Fibroblast of pulmonary artery (primary cell): ENCODE data around the gene FBXW2.

Experiments
- DNase-seq: peaks from one replicate; pipeline ENCODE4 v3.0.0-alpha.2; 2010; ENCODE audit warnings: low read depth
- H3K4me3 ChIP-seq: replicated peaks from 2 replicates; pipeline ENCODE4 v1.5.1; 2011; ENCODE audit warnings: low read depth, mild to moderate bottlenecking, control low read depth, low read length, moderate library complexity
- CTCF ChIP-seq: IDR thresholded peaks from 2 replicates; pipeline ENCODE4 v1.5.1; 2011; ENCODE audit warnings: mild to moderate bottlenecking, control low read depth, low read length, inconsistent platforms; ENCODE audit errors: missing control alignments

The FBXW2 gene

GRCh38 chr9:120740132-120740531 is 53.1 kb downstream of the FBXW2 start:
- DNase-seq = peak; percentile 57
- TF ChIP-seq CTCF = no peak
- no peak overlapping the region for H3K4me3 ChIP-seq

- no peak for TF ChIP-seq CTCF
Measured at GRCh38 chr9:120737416-120738165, 55.6 kb downstream of the FBXW2 start.

GRCh38 chr9:120736881-120737280 is 56.3 kb downstream of the FBXW2 start:
- no peak overlapping the region for H3K4me3 ChIP-seq
- no peak for TF ChIP-seq CTCF
- no peak for DNase-seq

More at GRCh38 chr9:120737416-120738165, 55.6 kb downstream of the FBXW2 start:
- no peak overlapping the region for H3K4me3 ChIP-seq
- no peak for DNase-seq

- DNase-seq = peak; percentile 90
- no peak for TF ChIP-seq CTCF
- H3K4me3 ChIP-seq = no peak overlapping the region
Measured at GRCh38 chr9:120735415-120736126, 57.6 kb downstream of the FBXW2 start.

- DNase-seq = peak; percentile 80
- no peak overlapping the region for H3K4me3 ChIP-seq
- TF ChIP-seq CTCF = no peak
Measured at GRCh38 chr9:120734607-120735410, 58.4 kb downstream of the FBXW2 start.

GRCh38 chr9:120733190-120733589 is 60.0 kb downstream of the FBXW2 start:
- TF ChIP-seq CTCF = no peak
- H3K4me3 ChIP-seq = no peak overlapping the region
- DNase-seq = peak; percentile 91
